GM18909 (cell line): ENCODE measurements around the gene MAN2C1.
"Not testable (repeated sequence)": the region's sequence is repeated elsewhere in the genome, so short reads cannot be mapped to it uniquely, and the experiment has no call there.

Experiments used
- ATAC-seq: cut with Tn5 transposase; IDR thresholded peaks from one replicate; pipeline ENCODE4 v1.9.1; 2021; ENCODE audit warnings: mild to moderate bottlenecking; ENCODE audit not compliant: unreplicated experiment, poor library complexity

MAN2C1 gene

GRCh38 chr15:75314552-75315290 lies 53.7 kb downstream of the MAN2C1 start:
- ATAC-seq = no peak

DNA sequence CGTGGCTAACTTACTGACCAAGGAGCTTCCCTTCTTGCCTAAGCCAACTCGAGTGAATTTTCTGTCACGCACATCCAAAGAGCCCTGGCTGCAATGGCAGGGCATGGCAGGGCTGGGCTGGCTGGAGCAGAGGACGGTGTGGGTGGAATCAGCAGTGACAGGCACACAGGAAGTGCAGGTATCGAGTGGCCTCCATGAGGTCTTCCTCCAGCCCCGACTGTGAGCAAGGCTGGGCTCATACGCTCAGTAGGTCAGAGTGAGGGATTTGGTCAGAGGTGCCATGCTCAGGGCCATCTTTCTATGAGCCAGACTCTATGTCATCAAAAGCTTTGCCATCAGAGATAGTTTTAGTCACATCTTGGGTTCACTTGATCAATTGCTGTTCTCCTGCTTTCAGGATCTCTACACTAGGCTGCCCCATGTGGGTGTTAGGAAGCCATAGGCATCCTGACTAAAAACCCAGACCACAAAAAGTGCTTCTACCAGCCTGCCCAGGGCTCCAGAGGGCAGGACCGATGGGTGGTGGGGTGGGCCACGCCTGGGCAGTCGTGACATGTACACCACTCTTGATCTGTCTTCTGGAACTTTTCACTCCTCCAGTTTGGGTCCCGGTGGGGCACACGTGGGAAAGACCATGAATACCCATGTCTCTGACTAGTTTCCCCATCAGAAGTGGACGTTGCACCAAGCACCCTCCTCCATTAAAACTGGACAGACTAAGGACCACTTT lies 55.1 kb downstream of the MAN2C1 start:
- ATAC-seq = no peak

GRCh38 chr15:75312548-75312947 lies 55.9 kb downstream of the MAN2C1 start:
- not testable (repeated sequence) for ATAC-seq

- no peak for ATAC-seq
Observed at GRCh38 chr15:75309711-75310110, 58.7 kb downstream of the MAN2C1 start.

GRCh38 chr15:75307778-75308390 lies 60.5 kb downstream of the MAN2C1 start:
- no peak for ATAC-seq

DNA sequence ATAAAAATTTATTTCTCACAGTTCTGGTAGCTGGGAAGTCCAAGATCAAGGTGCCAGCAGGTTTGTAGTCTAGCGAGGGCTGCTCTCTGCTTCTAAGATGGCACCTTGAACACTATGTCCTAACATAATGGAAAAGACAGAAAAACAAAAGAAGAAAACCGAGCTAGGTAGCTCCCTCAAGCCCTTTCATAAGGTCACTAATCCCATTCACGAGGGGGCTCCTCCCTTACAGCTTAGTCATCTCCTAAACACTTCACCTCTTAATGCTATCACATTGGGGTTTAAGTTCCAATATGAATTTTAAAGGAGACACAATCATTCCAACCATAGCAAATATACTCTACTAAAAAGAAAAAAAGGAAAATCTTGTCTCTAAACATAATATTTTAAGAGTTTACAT lies 62.2 kb downstream of the MAN2C1 start:
- no peak for ATAC-seq
